Mucosa of descending colon (tissue), 3 donors: Measurements from ENCODE around the gene ANKRD1. TPM values are rescaled to one million over a fixed set of nuclear protein-coding genes. Genes with fewer than 3 reads are reported as not detected.

Experiments used
- ATAC-seq: fragments of 200-7000 bp; cut with Tn5 transposase; one replicate; pipeline ENCODE4 v1.9.1; 2020; ENCODE audit warnings: mild to moderate bottlenecking, moderate library complexity
- DNase-seq, 3 donors: peaks; one replicate each; pipeline ENCODE4 v3.0.0-alpha.2; 2020
- H3K36me3 ChIP-seq: fragments of 200-600 bp; one replicate; pipeline ENCODE4 v1.8.0; 2021; ENCODE audit warnings: low read depth, mild to moderate bottlenecking
- H3K4me1 ChIP-seq: fragments of 200-600 bp; one replicate; pipeline ENCODE4 v1.8.0; 2021; ENCODE audit warnings: low read depth, mild to moderate bottlenecking
- H3K4me3 ChIP-seq: fragments of 200-600 bp; one replicate; pipeline ENCODE4 v1.8.0; 2021; ENCODE audit warnings: mild to moderate bottlenecking
- H3K9me3 ChIP-seq: fragments of 200-600 bp; one replicate; pipeline ENCODE4 v1.8.0; 2021; ENCODE audit warnings: mild to moderate bottlenecking
- intact Hi-C, 2 donors: fragments of 100-400 bp; cut with DNase I in 1 of 2; cut with micrococcal nuclease in 1 of 2; formaldehyde crosslinking; loops; one replicate each; pipeline versions ENCODE4 v1.11.0 to v1.11.1; 2022; cut with DNase I, micrococcal nuclease
- total RNA-seq, 3 donors: library from RNA; stranded (reverse); fragmentation: NEBNext Ultra II Directional in 2 of 3; extraction: Animal tissue kit (Norgen Biotek cat#: 25700) in 2 of 3; gene quantifications; one replicate each; pipeline versions ENCODE4 v1.2.1 to v1.2.4, GENCODE V29; 2021 to 2023
- TF ChIP-seq, protein P1 (sequence below): fragments of 200-600 bp; IDR thresholded peaks from one replicate; pipeline ENCODE4 v1.8.0; 2022; ENCODE audit warnings: antibody characterized with exemption, mild to moderate bottlenecking
- donor health status: DM: no; HTN: no; CAD: no; lungs with moderate emphysema.
- donor health status: DM: no; HTN: no; CAD: no.
- donor health status: DM: no; HTN: yes; CAD: no.

ANKRD1 gene
- total RNA-seq, 3 donors from 2014 or later = 0.23 to 1.7 TPM; not detected in 1

DNA sequence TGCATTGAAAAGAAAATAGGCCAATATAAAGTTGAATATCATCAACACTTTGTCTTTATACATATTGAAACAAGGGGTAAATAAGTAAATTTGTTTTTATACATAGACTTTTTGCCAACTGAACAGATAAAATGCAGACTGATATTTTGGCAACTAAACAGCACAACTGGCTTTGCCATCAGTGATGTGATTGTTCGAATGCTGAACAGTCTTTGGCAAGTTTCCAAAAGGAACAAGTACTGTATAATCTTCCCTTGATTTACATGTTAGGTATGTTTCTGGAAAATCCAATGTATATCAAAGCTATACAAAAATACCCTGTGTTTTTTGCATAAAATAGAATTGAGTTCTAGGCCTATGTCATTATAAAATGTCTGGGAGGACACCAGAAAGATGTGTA is 18.2 kb upstream of the ANKRD1 start:
- DNase-seq (no peak), ATAC-seq (no peak)
- H3K4me3 ChIP-seq = no peak overlapping the region
- H3K9me3 ChIP-seq = no peaks in the 10 kb centered on the region
- TF ChIP-seq, protein P1, sequence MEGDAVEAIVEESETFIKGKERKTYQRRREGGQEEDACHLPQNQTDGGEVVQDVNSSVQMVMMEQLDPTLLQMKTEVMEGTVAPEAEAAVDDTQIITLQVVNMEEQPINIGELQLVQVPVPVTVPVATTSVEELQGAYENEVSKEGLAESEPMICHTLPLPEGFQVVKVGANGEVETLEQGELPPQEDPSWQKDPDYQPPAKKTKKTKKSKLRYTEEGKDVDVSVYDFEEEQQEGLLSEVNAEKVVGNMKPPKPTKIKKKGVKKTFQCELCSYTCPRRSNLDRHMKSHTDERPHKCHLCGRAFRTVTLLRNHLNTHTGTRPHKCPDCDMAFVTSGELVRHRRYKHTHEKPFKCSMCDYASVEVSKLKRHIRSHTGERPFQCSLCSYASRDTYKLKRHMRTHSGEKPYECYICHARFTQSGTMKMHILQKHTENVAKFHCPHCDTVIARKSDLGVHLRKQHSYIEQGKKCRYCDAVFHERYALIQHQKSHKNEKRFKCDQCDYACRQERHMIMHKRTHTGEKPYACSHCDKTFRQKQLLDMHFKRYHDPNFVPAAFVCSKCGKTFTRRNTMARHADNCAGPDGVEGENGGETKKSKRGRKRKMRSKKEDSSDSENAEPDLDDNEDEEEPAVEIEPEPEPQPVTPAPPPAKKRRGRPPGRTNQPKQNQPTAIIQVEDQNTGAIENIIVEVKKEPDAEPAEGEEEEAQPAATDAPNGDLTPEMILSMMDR = no peak
- H3K4me1 ChIP-seq = no peaks in the 10 kb centered on the region
- no peaks in the 10 kb centered on the region for H3K36me3 ChIP-seq
- intact Hi-C loops = no loop called here

DNA sequence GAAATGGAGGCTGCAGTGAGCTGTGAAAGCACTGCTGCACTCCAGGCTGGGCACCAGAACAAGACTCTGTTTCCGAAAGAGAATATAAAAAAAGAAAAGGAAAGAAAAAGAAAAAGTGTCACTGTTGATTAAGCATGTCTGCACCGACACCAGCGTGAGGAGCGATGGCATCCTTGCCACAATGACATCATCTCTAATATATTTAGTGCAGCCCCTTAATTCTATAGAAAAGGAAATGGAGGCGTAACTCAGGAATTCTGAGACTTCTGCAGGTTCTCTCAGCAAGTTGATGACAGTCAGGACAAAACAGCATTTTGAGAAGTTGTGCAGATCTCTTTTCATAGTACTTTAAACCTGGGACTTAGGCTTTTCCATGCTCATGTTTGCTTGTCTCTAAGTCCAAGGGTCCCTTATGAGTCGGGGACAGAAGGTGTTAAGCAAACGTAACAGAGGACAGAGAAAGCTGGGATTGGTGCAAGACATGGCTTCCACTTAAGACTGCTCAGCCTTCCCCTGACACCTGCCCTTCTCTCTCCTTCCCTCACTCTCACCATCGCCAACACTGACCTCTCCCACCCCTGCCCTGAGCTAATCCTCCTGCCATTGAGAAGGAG is 16.9 kb upstream of the ANKRD1 start:
- intact Hi-C loops = no loop called here
- TF ChIP-seq, protein P1 = no peak
- ATAC-seq = no peak

DNA sequence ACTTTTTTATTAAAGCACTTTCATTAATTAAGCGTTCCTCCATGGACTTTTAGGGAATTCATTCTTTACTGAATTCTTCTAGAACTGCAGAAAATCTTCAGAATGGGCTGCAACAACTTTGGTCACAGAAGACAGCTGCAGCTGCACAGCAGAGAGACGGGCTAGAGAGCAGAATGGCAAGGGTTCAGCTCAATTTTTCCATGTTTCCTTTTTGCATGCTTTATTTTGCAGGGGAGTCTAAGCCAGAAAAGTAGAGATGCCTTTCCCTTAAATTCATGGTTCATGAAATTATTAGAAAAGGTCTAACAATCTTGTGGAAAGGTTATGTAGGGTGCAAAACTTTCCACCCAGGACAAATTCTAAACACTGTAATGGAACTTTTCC is 15.4 kb upstream of the ANKRD1 start:
- Histone ChIP-seq H3K4me1 (no peaks in the 10 kb centered on the region), H3K9me3 (no peaks in the 10 kb centered on the region), H3K36me3 (no peaks in the 10 kb centered on the region), H3K4me3 (no peak overlapping the region)
- DNase-seq (no peak), ATAC-seq (no peak)
- intact Hi-C loops = no loop called here
- TF ChIP-seq, protein P1 = no peak

More for the DNA sequence above, 16.9 kb upstream of the ANKRD1 start:
- H3K36me3 ChIP-seq = no peaks in the 10 kb centered on the region
- DNase-seq = no peak
- no peaks in the 10 kb centered on the region for H3K4me1 ChIP-seq
- H3K9me3 ChIP-seq = no peaks in the 10 kb centered on the region
- H3K4me3 ChIP-seq = no peak overlapping the region

DNA sequence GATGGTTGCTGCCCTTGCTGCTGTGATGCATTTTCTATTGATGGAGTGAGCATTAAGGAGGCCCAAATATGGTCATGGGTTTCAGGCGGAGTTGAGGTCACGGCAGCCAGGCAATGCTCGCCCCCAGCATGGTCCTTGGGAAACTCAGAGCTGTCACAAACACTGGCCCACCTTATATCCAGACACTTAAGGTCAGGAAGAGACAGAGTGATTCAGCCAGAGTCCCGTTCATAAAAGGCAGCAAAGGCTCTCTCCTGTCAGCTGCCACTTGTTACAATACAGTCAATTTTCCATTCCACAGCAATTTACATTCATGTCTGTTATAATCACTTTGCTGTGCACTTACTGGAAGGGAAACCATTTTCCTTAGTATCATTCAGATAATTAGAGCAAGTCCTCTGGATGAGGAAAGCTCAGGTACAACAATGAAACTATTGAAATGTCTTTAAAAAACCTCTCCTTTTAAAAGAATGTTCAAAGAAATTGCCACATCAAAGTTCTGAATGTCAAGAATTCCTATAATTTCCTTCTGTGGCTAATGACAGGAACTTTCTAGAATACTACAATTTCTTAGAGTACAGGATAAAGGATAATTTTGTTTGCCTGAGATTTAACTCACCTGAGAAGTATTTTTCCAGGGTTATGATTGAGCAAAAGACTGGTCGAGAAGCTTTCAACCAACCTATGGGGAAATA is 14.8 kb upstream of the ANKRD1 start:
- ATAC-seq (no peak), DNase-seq (no peak)
- intact Hi-C loops = no loop called here
- H3K9me3 ChIP-seq = no peaks in the 10 kb centered on the region
- TF ChIP-seq, protein P1 = no peak
- H3K36me3 ChIP-seq = no peaks in the 10 kb centered on the region
- H3K4me3 ChIP-seq = no peak overlapping the region
- H3K4me1 ChIP-seq = no peaks in the 10 kb centered on the region

DNA sequence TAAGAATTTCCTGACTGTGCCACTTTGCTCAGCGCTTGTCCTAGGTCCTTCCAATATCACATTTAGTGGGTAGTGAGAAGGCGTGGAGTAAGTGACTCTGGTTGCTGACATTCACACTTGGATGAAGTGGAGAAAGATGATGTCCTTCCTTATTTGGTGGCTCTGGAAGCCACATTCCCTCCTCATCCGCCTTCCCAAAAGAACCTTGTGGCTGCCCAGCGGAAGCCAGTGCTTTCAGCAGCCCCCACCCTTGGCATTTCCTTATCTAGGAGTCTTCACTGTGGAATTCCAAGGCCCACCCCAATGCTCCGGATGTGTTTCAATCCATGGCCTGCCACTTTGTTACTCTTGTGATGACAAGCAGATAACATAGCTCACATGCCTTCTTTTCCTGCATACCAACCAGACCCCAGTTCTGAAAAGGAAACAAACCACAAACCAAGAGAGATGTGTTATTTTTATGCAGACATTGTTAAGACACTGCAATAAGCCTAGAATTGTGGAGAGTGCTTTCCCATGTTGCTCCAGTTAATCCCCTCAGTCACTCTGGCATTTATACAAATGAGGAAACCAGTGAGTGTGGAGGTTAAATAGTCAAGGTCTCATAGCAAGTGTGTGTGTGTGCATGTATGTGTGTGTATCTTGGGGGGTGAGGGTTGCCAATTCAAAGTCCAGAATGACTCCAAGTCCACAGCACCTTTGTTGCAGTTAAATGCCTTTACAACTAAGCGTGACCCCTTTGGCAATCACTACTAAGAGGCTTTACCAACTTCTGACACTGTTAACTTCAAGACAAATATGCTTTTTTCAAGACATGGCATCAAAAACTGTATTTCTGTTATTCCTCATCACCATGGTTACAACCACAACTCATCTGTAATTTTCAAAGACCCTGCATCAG is 10.3 kb upstream of the ANKRD1 start:
- Histone ChIP-seq H3K4me1 (no peaks in the 10 kb centered on the region), H3K36me3 (no peaks in the 10 kb centered on the region), H3K9me3 (no peaks in the 10 kb centered on the region), H3K4me3 (no peak overlapping the region)
- no peak for DNase-seq
- intact Hi-C loops = no loop called here
- TF ChIP-seq, protein P1 = no peak
- ATAC-seq = no peak
